Measurements from ENCODE around the gene ZNF664.

Gene ZNF664

GRCh38 chr12:124011435-124012115 lies 38.6 kb downstream of the ZNF664 start:
- DNase-seq = no peak

GRCh38 chr12:124013073-124013472 lies 40.1 kb downstream of the ZNF664 start:
- no peak for DNase-seq

- no peak for DNase-seq
Observed at GRCh38 chr12:124015494-124016461, 42.8 kb downstream of the ZNF664 start.

DNA sequence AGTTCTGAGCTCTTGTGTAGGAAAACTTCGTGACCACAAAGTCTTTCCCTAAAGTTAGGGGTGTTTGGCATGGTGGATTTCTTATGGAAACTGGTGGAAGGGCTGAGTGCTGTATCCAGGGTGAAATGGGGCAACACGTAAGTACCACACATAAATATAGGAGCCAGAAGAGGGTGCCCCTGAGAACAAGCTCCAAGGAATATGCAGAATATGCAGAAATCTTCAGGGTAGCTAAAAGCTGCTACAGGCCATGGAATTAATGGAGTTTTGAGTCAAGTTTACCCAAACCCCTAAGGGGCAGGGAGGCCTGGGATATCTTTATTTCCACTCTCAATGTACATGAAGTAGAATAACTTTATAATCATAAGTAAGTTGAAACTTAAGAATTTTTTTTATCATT lies 44.0 kb downstream of the ZNF664 start:
- DNase-seq = no peak

DNA sequence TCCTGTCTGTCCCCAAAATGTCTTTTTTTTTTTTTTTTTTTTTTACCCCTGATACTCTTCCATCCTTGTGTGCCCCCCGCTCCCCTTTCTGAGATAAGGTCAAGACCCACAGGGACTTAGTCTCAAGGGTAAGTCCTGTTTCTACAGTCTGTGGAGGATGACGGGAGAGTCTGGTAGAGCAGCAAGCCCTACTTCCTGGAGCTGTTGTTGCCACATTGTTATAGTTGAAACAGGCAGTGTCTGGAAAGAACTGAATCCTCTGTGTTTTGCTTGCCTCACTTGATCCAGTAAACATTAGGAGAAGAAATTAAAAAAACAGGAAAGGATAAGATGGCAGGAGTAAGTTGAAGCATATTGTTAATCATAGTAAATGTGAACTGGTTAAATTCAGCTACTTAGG lies 45.5 kb downstream of the ZNF664 start:
- no peak for DNase-seq

DNA sequence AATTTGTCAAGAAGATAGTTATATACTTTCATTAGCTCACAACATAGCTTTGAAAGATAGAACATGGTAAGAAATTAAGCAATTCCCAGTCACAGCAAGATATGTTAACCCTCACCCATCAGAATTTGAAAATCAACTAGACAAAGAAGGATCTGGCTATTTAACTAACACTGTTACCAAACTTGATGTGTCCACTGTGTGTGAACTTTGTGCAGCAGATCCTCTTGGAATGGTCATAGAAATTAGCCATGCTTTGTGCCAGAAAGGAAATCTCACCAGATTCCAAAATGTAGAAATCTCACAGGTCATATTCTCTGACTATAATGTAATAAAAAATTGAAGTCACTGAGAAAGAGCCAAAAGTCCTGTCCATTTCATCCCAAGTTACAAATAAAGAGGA lies 46.1 kb downstream of the ZNF664 start:
- DNase-seq = no peak

DNA sequence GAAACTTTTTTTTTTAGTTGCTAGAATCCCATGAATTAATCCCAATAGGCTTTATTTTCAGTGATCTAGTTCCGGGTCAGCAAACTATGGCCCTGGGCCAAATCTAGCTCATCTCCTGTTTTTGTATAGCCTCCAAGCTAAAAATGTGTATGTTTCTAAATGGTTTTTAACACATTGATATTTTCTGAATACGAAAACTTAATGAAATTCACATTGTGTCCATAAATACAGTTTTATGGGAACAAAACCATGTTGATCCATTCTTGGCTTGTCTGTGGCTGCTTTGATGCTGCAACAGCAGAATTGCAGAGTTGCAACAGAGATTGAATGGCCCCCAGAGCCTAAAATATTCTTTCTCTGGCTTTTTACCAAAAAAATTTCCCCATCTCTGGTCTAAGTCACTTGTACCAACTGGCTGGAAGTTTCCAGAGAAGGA lies 47.5 kb downstream of the ZNF664 start:
- DNase-seq = no peak

DNA sequence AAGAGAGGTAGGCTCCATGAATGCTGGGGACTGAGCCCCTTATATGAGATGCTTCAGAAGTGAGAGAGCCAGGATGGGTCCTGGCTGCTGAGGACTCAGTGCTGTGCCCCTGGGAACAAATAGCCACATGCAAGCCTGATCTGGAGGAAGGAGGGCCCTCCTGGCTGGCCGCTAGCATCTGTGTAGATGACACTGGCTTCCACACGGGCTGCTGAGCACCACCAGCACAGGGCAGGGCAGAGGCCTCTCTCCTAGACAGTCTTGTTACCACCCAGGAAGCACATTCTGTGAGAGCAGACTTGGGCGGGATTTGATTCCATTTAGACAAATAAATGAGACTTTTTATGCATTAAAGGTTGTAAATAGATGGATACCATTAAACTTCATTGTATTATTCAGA lies 48.0 kb downstream of the ZNF664 start:
- DNase-seq = no peak

DNA sequence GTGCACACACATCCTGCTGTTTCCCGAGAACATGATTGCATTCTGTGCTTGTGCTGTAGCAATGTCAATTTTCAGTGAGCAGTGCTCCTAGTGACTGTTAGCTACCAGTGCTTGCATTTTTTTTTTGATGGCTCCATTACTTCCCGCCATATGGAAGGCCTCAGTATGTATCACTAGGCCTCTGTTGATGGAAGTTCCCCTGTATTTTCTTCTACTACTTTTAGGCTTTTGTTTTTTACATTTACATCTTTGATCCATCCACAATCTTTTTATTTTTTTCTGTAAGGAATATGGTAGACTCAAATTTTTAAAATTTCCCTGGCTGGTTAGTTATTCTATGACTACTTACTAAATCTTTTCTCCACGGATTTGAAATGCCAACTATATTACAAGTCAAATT lies 49.1 kb downstream of the ZNF664 start:
- DNase-seq = no peak

DNA sequence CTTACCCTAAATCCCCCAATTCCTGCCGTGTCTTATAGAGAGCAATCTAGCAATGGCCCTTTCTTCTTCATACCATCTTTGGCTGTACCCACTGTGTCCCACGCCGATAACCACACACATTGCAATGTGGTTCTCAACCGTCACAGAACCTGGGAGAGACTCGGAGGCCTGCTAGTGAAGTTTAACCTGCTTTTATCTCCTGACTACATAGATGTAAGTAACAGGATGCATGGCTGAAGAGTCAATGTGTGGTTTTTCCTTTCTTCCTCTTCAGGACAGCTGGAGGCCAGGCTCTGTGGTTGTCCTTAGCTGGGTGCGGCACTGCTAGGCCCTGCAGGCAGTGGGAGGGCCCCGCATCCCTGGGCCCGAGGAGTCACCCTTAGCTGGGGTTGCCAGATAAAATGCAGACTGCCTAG lies 51.3 kb downstream of the ZNF664 start:
- DNase-seq = no peak

DNA sequence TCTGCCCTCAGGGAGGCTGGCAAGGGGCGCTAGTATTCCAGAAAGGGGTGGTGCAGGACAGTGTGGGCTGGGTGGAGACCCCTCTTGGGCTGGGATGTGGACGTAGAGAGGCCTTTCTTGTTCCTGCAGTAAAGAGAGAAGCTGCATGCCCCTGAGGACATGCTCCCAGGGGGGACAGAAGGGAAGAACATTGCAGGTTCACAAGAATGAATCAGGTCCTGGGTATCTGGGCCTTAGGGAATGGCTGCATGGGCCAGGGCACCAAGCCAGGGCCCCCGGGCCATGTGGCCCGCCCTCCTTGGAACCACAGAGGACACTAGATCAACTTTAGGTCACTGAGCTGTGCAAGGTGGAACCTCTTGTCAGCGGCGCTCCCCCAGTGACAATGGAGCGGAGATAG lies 51.8 kb downstream of the ZNF664 start:
- DNase-seq = no peak

DNA sequence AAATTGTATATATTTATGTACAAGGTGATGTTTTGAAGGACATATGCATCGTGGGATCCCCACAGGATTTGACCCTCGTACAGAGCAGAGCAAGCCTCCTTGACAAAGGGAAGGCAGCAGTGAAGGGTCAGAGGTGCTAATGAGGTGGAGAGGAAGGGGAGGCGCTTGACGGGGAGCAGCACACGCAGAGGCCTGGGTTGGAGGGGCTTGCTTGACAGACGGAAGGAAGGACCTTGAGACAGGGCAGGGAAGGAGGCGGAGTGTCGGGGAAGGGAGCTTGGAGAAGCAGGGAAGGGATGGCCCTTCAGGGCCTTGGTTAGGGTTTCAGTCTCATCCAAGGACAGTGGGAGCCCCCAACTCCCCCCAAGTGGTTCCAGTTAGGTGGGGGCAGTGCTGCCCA lies 52.6 kb downstream of the ZNF664 start:
- DNase-seq = no peak

- DNase-seq = no peak
Observed at GRCh38 chr12:124026755-124027745, 54.0 kb downstream of the ZNF664 start.

- no peak for DNase-seq
Observed at GRCh38 chr12:124027753-124028554, 54.9 kb downstream of the ZNF664 start.

GRCh38 chr12:124028555-124028925 lies 55.5 kb downstream of the ZNF664 start:
- no peak for DNase-seq

GRCh38 chr12:124030008-124030407 lies 57.0 kb downstream of the ZNF664 start:
- no peak for DNase-seq

DNA sequence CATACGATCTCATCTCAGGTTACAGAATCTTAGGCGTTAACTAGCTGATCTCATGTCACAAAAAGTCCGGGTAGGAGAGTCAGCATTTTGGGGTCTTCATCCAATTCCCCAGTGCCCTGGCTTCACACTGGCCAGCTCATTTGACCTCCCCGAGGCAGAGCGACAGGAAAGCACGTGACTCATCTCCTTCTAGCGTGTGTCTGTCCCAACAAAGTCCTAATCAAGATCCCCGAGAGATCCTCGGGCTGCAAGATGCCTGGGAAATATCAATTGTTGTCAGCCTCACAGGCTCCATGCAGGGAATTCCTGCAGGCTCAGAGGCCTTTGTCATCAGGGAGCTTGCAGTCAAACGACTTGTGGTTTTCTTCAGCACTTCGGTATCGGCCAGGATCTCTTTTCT lies 57.5 kb downstream of the ZNF664 start:
- no peak for DNase-seq

- no peak for DNase-seq
Observed at GRCh38 chr12:124031058-124031457, 58.0 kb downstream of the ZNF664 start.

DNA sequence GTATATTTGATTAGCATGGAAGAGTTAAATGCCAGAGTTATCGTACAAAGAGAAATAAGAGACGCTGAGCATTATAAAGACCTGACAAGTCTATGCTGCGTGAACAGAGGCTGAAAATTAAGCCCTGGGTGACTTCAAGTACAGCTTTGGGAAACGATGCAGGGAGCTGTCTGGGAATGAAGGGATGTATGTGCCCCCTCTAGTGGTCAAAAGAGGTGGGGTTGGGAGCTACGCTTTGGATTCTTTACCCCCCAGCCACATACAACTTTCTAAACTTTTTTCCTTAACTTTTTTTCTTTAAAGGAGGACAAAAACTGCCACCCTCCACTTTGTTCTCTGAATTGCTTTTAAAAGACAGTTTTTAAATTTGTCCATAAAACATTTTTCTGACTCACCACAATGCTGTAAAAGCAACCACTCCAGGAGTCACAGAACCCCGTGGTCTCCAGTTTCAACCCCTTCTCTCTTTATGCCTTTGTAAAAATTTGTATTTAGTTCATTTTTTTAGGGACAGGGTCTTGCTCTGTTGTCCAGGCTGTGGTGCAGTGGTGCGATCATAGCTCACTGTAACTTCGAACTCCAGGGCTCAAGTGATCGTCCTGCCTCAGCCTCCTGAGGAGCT lies 59.4 kb downstream of the ZNF664 start:
- peak; percentile 21 to 33 for DNase-seq

DNA sequence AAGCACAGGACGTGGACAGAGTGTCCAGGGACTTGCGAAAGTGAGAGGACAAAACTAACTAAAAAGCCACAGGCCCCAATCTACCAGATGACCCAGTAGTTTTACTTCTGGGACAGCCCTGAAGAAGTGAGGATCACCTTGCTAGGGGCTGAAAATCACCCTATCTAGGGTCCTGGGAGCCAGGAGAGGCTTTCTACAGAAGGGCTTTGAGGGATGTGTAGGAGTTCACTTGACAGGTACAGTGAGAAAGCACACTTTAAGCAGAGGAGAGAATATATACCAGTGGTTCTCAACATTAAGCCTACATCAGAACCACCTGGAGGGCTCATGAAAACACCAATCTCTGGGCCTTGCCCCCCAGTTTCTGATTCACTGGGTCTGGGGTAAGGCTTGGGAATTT lies 60.8 kb downstream of the ZNF664 start:
- no peak for DNase-seq

DNA sequence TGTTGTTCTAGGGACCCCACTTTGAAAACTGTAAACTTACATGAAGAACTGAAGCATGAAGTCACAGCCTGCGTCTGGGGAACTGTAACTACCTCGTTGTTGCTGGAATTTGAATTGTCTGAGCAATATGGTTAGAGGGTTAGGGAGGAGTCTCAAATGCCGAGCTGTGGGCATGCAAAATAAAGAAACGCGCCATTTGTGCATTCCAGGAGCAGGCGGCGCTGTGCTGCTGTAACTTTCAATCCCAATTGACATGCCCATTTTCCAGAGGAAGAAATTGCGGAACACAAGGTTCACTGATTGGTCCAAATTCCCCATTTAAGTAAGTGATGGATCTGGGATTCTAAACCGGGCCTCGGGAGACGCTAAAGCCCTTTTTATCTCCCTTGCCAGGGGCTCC lies 61.3 kb downstream of the ZNF664 start:
- no peak for DNase-seq

DNA sequence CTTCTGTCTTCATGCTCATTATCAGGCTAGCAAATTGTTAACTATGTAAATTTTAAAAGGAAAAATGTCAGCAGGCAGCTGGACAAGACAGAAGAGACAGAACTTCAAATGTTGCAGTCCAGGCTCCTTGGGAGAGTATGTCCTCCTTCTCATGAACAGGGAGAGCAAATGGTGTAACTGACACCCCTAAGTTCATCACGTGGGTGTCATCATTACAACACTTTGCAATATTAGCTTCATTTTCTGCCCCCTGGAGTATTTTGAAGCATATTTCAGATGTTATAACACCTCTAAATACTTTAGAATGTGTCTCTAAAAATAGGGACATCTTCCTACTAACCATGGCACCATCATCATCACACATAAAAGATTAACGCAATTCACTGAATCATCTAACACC lies 62.1 kb downstream of the ZNF664 start:
- DNase-seq = no peak
